Vagina (tissue), 2 donors: Measurements from ENCODE around the gene TRIM6. TPM values are rescaled to one million over a fixed set of nuclear protein-coding genes. Genes with fewer than 3 reads are reported as not detected.
"Not testable (repeated sequence)": the region's sequence is repeated elsewhere in the genome, so short reads cannot be mapped to it uniquely, and the experiment has no call there.

Source experiments
- DNase-seq, 2 donors: peaks; one replicate each; pipeline ENCODE4 v3.0.0-alpha.2; 2017; ENCODE audit errors: extremely low spot score in 2 of 2
- H3K27ac ChIP-seq: fragments of 200-600 bp; sonication (generic); one replicate; pipeline ENCODE4 v1.5.1; 2019
- H3K27me3 ChIP-seq: fragments of 200-600 bp; sonication (generic); one replicate; pipeline ENCODE4 v1.5.1; 2019
- H3K36me3 ChIP-seq, 2 donors: fragments of 200-600 bp; sonication (generic); one replicate each; pipeline ENCODE4 v1.5.1; 2017 to 2019
- H3K4me1 ChIP-seq: fragments of 200-600 bp; sonication (generic); one replicate; pipeline ENCODE4 v1.5.1; 2019
- H3K4me3 ChIP-seq, 2 donors: fragments of 200-600 bp; sonication (generic); 1 replicate in 1 of 2; 2 replicates in 1 of 2; pipeline ENCODE4 v1.5.1; 2016 to 2019
- H3K9me3 ChIP-seq: fragments of 200-600 bp; sonication (generic); one replicate; pipeline ENCODE4 v1.5.1; 2019
- CTCF ChIP-seq, 3 experiments: fragments of 450-650 bp in 2 of 3; fragments of 200-600 bp in 1 of 3; sonication (generic) in 1 of 3; IDR thresholded peaks; one replicate each; pipeline ENCODE4 v1.5.1; 2017 to 2019; ENCODE audit warnings: antibody characterized with exemption in 3 of 3, mild to moderate bottlenecking in 2 of 3, moderate library complexity in 2 of 3
- POLR2A ChIP-seq, 2 donors: fragments of 450-650 bp; IDR thresholded peaks; one replicate each; pipeline ENCODE4 v1.6.1; 2017; ENCODE audit warnings: antibody characterized with exemption in 2 of 2, mild to moderate bottlenecking in 2 of 2, moderate library complexity in 2 of 2
- POLR2AphosphoS5 ChIP-seq, 2 donors: sonication (generic); formaldehyde crosslinking; IDR thresholded peaks; one replicate each; pipeline ENCODE4 v1.9.0; 2017; ENCODE audit warnings: antibody characterized with exemption in 2 of 2, mild to moderate bottlenecking in 2 of 2, low read depth in 1 of 2; ENCODE audit not compliant: insufficient read depth in 1 of 2
- intact Hi-C: fragments of 100-400 bp; cut with DNase I; formaldehyde crosslinking; loops from one replicate; pipeline ENCODE4 v1.15.1; 2023
- total RNA-seq: library from RNA; depleted of rRNA; stranded (reverse); fragments of >200 nt; gene quantifications from one replicate; pipeline ENCODE4 v1.2.3, GENCODE V29; 2016

TRIM6 gene
- total RNA-seq, 1 donor from 2014 or later = 3.9 TPM

GRCh38 chr11:5575152-5575551 lies 21.3 kb upstream of the TRIM6 start:
- intact Hi-C loops = no loop called here
- H3K27ac ChIP-seq = no peak overlapping the region
- H3K4me3 ChIP-seq = no peak overlapping the region
- no peak for TF ChIP-seq POLR2AphosphoS5 (IDR thresholded peaks at IDR 0.05; ENCODE audit: insufficient read depth in 1 of 2, low read depth in 1 of 2)
- TF ChIP-seq POLR2A (IDR thresholded peaks at IDR 0.05) = no peak
- TF ChIP-seq CTCF (IDR thresholded peaks at IDR 0.05) = no peak
- no peak for DNase-seq
- H3K9me3 ChIP-seq = no peaks in the 10 kb centered on the region
- H3K36me3 ChIP-seq = no peaks in the 10 kb centered on the region
- H3K27me3 ChIP-seq = no peaks in the 10 kb centered on the region
- H3K4me1 ChIP-seq = no peaks in the 10 kb centered on the region

GRCh38 chr11:5577101-5577500 lies 19.3 kb upstream of the TRIM6 start:
- TF ChIP-seq POLR2AphosphoS5 (IDR thresholded peaks at IDR 0.05; ENCODE audit: insufficient read depth in 1 of 2, low read depth in 1 of 2) = no peak
- TF ChIP-seq POLR2A (IDR thresholded peaks at IDR 0.05) = no peak
- no peak for TF ChIP-seq CTCF (IDR thresholded peaks at IDR 0.05)
- DNase-seq = no peak
- intact Hi-C loops = no loop called here
- Histone ChIP-seq H3K36me3 (no peaks in the 10 kb centered on the region), H3K9me3 (no peaks in the 10 kb centered on the region), H3K27ac (no peak overlapping the region), H3K4me3 (no peak overlapping the region), H3K27me3 (no peaks in the 10 kb centered on the region), H3K4me1 (no peaks in the 10 kb centered on the region)

GRCh38 chr11:5580577-5580976 lies 15.9 kb upstream of the TRIM6 start, which contains the start of gene OR52B6:
OR52B6 (plus strand) TSS chr11:5580877; CDS start chr11:5580877, 0 bp downstream.
- H3K9me3 ChIP-seq = no peaks in the 10 kb centered on the region
- H3K4me1 ChIP-seq = no peaks in the 10 kb centered on the region
- H3K36me3 ChIP-seq = no peaks in the 10 kb centered on the region
- no peak for TF ChIP-seq POLR2A (IDR thresholded peaks at IDR 0.05)
- no peak for TF ChIP-seq CTCF (IDR thresholded peaks at IDR 0.05)
- no peak for DNase-seq
- no peak within 1 kb of the TSS for H3K27ac ChIP-seq
- H3K27me3 ChIP-seq = no peaks in the 10 kb centered on the region
- intact Hi-C loops = no loop called here
- no peak within 1 kb of the TSS for H3K4me3 ChIP-seq

GRCh38 chr11:5581014-5581413 lies 15.4 kb upstream of the TRIM6 start:
- intact Hi-C loops = no loop called here
- no peaks in the 10 kb centered on the region for H3K9me3 ChIP-seq
- TF ChIP-seq CTCF (IDR thresholded peaks at IDR 0.05) = no peak
- DNase-seq = no peak
- no peak overlapping the region for H3K4me3 ChIP-seq
- no peaks in the 10 kb centered on the region for H3K36me3 ChIP-seq
- no peaks in the 10 kb centered on the region for H3K27me3 ChIP-seq
- H3K27ac ChIP-seq = no peak overlapping the region
- no peaks in the 10 kb centered on the region for H3K4me1 ChIP-seq

GRCh38 chr11:5584458-5584857 lies 12.0 kb upstream of the TRIM6 start:
- H3K27ac ChIP-seq, H3K27me3 ChIP-seq, intact Hi-C loops, DNase-seq, H3K36me3 ChIP-seq, H3K9me3 ChIP-seq, H3K4me3 ChIP-seq, H3K4me1 ChIP-seq: not testable (repeated sequence)

- H3K27me3 ChIP-seq, H3K4me3 ChIP-seq, H3K9me3 ChIP-seq, DNase-seq, H3K4me1 ChIP-seq, H3K27ac ChIP-seq, H3K36me3 ChIP-seq, intact Hi-C loops: not testable (repeated sequence)
Measured at GRCh38 chr11:5589906-5590305, 6.5 kb upstream of the TRIM6 start.
